ENCODE data around the gene CREB3L2. TPM values are rescaled to one million over a fixed set of nuclear protein-coding genes. Genes with fewer than 3 reads are reported as not detected.

CREB3L2 gene
- total RNA-seq, 1 experiment from 2014 or later = 49.8 TPM

GRCh38 chr7:137919987-137920386 lies 81.9 kb downstream of the CREB3L2 start:
- intact Hi-C loops (cut with micrococcal nuclease) = no loop called here
- Histone ChIP-seq H3K4me2 (ENCODE audit: low read length) (no peak overlapping the region), H2AFZ (ENCODE audit: low read depth, low read length, poor library complexity, severe bottlenecking) (no peak overlapping the region), H3K9me3 (ENCODE audit: control insufficient read depth in 1 of 2, insufficient read depth in 1 of 2, low read depth in 1 of 2, low read length in 2 of 2) (no peaks in the 10 kb centered on the region), H3K27ac (ENCODE audit: low read depth, low read length) (no peak overlapping the region), H3K4me1 (ENCODE audit: control insufficient read depth in 1 of 2, insufficient read depth in 2 of 2, low read length in 2 of 2) (no peaks in the 10 kb centered on the region), H3K4me3 (replicated peaks in 1 of 2; ENCODE audit: low read depth in 1 of 2, low read length in 2 of 2) (no peak overlapping the region), H3K9ac (ENCODE audit: low read length) (no peak overlapping the region), H3K9me2 (ENCODE audit: insufficient read depth) (no peaks in the 10 kb centered on the region), H3K27me3 (ENCODE audit: insufficient read depth, low read length) (no peaks in the 10 kb centered on the region), H3K79me2 (ENCODE audit: insufficient read depth, low read length) (no peaks in the 10 kb centered on the region), H3K36me3 (ENCODE audit: control insufficient read depth in 1 of 2, insufficient read depth in 2 of 2, low read length in 2 of 2) (no peaks in the 10 kb centered on the region), H4K20me1 (ENCODE audit: insufficient read depth) (no peaks in the 10 kb centered on the region; the same call in 1 of the 2 replicates)
- ChIA-PET CTCF (no interaction called here), POLR2A (no interaction called here), RAD21 (ENCODE audit: low non-redundant PET in 1 of 2, low total read pairs in 2 of 2, uncharacterized antibody in 2 of 2, unreplicated experiment in 2 of 2) (no interaction called here)
- BruUV-seq (replicated peaks) = no TSS peak
- TF ChIP-seq FOSL1 (IDR thresholded peaks at IDR 0.05; ENCODE audit: low read depth) (no peak), POLR2A (IDR thresholded peaks at IDR 0.05; ENCODE audit: borderline replicate concordance, extremely low read depth, insufficient read depth, insufficient read length) (no peak)
- DNase-seq (ENCODE audit: low read depth, low spot score) (no peak), ATAC-seq (no peak)

GRCh38 chr7:137916980-137917645 lies 84.8 kb downstream of the CREB3L2 start:
- intact Hi-C loops (cut with micrococcal nuclease) = no loop called here
- H2AFZ ChIP-seq (ENCODE audit: low read depth, low read length, poor library complexity, severe bottlenecking) = no peak overlapping the region
- no peaks in the 10 kb centered on the region for H3K36me3 ChIP-seq (ENCODE audit: control insufficient read depth in 1 of 2, insufficient read depth in 2 of 2, low read length in 2 of 2)
- H3K27ac ChIP-seq (ENCODE audit: low read depth, low read length) = no peak overlapping the region
- H3K4me1 ChIP-seq (ENCODE audit: control insufficient read depth in 1 of 2, insufficient read depth in 2 of 2, low read length in 2 of 2) = no peaks in the 10 kb centered on the region
- no peak overlapping the region for H3K4me3 ChIP-seq (replicated peaks in 1 of 2; ENCODE audit: low read depth in 1 of 2, low read length in 2 of 2)
- no peak overlapping the region for H3K4me2 ChIP-seq (ENCODE audit: low read length)
- H3K79me2 ChIP-seq (ENCODE audit: insufficient read depth, low read length) = no peaks in the 10 kb centered on the region
- BruUV-seq (replicated peaks) = no TSS peak
- ATAC-seq = no peak
- POLR2A ChIA-PET = interaction anchor here (0.6 kb wide), 1 partner anchor 86 kb away, joined by 6 read pairs; no protein-coding TSS in a partner anchor
- RAD21 ChIA-PET (ENCODE audit: low non-redundant PET in 1 of 2, low total read pairs in 2 of 2, uncharacterized antibody in 2 of 2, unreplicated experiment in 2 of 2) = no interaction called here
- no peaks in the 10 kb centered on the region for H4K20me1 ChIP-seq (ENCODE audit: insufficient read depth)
- no peaks in the 10 kb centered on the region for H3K9me2 ChIP-seq (ENCODE audit: insufficient read depth)
- H3K27me3 ChIP-seq (ENCODE audit: insufficient read depth, low read length) = no peaks in the 10 kb centered on the region
- no peak for DNase-seq (ENCODE audit: low read depth, low spot score)
- TF ChIP-seq ZBTB33 (IDR thresholded peaks at IDR 0.05; ENCODE audit: extremely low read depth, insufficient replicate concordance, low read length) = no peak
- no peak for TF ChIP-seq POLR2A (IDR thresholded peaks at IDR 0.05; ENCODE audit: borderline replicate concordance, extremely low read depth, insufficient read depth, insufficient read length)
- TF ChIP-seq EZH2phosphoT487 (IDR thresholded peaks at IDR 0.05; ENCODE audit: borderline replicate concordance) = no peak
- TF ChIP-seq ATF3 (IDR thresholded peaks at IDR 0.05) = no peak
- TF ChIP-seq EGR1 (IDR thresholded peaks at IDR 0.05; ENCODE audit: low read depth) = no peak
- TF ChIP-seq CEBPB (IDR thresholded peaks at IDR 0.05; ENCODE audit: low read depth) = no peak
- no peak for TF ChIP-seq CTCF (IDR thresholded peaks at IDR 0.05 in 2 of 3, conservative IDR thresholded peaks at IDR 0.05 in 1 of 3; ENCODE audit: borderline replicate concordance in 1 of 3, insufficient read depth in 1 of 3, low read depth in 2 of 3, low read length in 2 of 3)
- TF ChIP-seq MAX (IDR thresholded peaks at IDR 0.05) = no peak
- TF ChIP-seq SP1 (IDR thresholded peaks at IDR 0.05; ENCODE audit: low read depth) = no peak
- TF ChIP-seq TCF7L2 (IDR thresholded peaks at IDR 0.05; ENCODE audit: borderline replicate concordance, extremely low read depth, insufficient read depth, insufficient read length) = no peak
- TF ChIP-seq POLR2AphosphoS5 (IDR thresholded peaks at IDR 0.05; ENCODE audit: low read depth, low read length) = no peak
- TF ChIP-seq FOSL1 (IDR thresholded peaks at IDR 0.05; ENCODE audit: low read depth) = no peak
- no peak for TF ChIP-seq RAD21 (IDR thresholded peaks at IDR 0.05; ENCODE audit: low read depth)
- CTCF ChIA-PET = no interaction called here
- H3K9ac ChIP-seq (ENCODE audit: low read length) = no peak overlapping the region
- no peaks in the 10 kb centered on the region for H3K9me3 ChIP-seq (ENCODE audit: control insufficient read depth in 1 of 2, insufficient read depth in 1 of 2, low read depth in 1 of 2, low read length in 2 of 2)

Measured in HCT116 (cell line).